NCI-H2171 treated with DMSO at 0.1 percent for 48 hours (cell line): Measurements from ENCODE around the gene RTN4.

Source experiments
- DNase-seq: peaks from one replicate; lab custom pipeline; 2025; lab: John Stamatoyannopoulos, UW

RTN4 gene

GRCh38 chr2:54952425-54952824, 97.8 kb downstream of the RTN4 start:
- no peak for DNase-seq

- DNase-seq, result no peak
Observed at GRCh38 chr2:54950811-54951210, 99.4 kb downstream of the RTN4 start.

DNA sequence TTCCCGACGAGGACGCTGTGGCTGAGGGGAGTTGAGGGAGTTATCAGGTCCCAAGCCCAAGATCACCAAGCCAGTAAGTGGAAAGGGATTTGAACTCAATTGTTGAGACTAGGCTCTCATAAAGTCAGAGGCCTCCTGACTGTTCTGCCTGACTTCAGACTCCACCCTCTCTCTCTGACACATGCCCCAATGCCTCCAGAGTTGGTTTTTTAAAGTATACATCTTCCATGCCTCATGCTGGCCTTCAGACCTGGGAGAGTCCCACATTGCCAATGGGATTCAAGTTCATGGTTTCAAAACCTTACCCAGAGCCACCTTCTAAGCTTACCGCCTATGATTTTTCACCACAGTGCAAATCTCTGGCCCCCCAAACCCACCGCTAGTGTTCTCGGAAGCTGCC, 100.8 kb downstream of the RTN4 start:
- no peak for DNase-seq

- DNase-seq, result no peak
Observed at GRCh38 chr2:54948120-54948519, 102.1 kb downstream of the RTN4 start.

DNA sequence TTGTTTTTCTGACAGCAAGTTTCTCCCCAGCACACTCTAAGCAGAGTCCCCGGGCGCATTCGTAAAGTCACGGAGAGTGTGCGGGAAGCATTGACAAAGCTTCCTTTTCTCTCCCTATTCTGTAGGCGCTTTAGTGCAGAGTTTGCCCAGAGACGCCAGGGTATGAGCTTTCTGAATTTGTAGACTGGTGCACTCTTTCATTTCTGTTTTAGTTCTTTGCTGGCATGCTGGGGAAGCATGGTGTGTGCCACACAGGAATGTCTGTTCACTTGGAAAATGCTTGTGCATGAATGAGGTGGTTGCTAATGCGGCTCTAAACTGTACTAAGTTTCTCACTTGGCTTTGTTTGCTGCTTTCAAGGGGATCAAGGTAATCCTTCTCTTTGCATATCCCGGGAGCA, 102.6 kb downstream of the RTN4 start:
- no peak for DNase-seq

DNA sequence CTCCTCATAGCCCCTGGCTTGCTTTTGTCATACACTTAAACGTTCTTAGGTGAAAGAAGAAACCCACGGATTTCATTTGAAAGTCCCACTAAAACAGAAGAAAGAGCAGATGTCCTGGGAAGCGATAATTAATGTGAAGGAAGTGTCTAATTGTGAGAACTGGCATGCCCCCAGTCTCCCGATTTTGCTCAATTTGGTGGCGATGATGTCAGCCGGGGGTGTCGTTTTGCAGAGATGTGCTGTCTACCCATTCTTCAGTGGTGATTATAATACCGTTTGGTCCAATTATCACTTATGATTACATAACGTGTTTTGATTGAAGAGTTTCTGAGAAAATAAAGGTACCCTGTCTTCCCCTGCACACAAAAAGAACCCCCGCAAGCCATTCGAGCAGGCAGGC, 103.1 kb downstream of the RTN4 start:
- no peak for DNase-seq

DNA sequence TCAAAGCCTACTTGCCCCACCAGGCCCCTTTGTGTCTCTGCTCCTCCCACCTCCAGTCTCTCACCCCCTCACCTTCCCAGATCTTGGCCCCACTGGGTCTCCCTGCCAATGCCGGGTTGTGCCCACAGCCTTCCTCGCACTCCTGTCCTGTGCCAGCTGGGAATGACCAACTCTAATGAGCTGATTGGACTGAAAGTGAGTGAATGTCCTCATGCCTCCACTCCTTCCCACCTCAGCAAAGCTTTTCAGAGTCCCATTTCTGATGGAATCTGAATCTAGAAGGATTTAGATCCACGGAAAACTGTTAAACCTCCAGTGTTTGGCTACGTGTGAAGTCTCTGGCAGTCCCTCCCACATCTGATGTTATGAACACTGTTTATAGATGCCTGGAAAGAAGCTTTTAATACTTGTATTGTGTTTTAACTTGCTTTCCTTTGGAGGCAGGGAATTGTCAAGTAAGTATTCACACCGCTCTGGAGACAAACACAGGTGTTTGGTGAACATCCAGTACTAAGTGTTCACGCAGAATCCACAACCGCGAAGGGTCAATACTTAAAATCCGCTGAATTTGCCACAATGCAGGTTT, 103.9 kb downstream of the RTN4 start:
- DNase-seq, result no peak

- DNase-seq, result no peak
Observed at GRCh38 chr2:54945391-54946219, 104.6 kb downstream of the RTN4 start.

GRCh38 chr2:54944724-54945326, 105.4 kb downstream of the RTN4 start:
- DNase-seq, result no peak

GRCh38 chr2:54942373-54942772, 107.9 kb downstream of the RTN4 start:
- no peak for DNase-seq

DNA sequence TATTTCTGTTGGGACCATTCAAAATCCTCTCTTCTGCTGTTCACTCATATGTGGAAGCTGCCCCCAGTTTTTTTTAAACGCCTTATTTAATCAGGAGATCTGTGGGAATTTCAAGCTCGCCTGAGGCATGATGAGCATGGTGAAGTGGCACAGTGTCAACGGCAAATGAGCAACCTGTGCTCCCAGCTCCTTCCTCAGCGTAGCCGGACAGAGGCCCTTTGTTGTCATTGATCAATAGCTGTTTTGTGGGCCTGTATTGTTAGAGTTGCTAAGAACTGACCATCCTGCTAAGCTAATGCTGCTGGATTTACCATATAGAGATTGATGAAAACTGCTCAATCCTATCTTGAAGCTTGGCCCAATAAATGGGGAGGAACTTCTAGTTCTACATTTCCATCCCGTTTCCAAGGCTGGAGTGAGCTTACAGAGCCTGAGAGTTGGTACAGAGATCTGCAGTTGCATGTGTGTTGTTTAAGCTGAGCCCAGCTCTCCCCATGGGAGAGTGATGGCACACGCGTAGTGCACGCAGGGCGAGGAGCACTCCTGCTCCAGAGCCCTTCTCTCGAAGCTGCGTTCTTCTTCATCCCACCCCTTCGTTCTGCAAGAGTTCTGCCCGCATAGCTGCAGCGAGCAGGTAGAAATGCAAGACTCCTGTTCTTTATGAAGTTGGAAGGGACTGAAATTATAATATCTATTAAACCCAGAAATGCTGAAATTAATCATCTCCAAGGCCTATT, 108.8 kb downstream of the RTN4 start:
- no peak for DNase-seq

DNA sequence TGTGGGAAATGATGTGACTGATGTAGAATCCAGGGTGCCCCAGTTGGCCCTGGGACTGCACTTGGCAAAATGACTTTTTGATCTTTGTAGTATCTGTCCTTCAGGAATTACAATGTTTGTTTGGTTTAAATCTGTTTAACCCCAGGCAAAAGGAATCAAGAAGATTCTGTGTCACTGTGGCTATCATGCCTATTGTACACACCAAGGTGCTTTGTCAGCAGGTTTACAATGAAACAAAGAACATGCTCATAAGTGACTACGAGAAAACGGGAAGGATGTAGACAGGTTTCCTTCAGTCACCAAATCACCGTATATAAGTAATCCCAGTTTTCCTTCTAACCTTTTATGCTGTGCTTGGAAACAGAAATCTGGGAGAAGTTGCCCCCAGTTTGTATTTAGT, 109.5 kb downstream of the RTN4 start:
- no peak for DNase-seq

DNA sequence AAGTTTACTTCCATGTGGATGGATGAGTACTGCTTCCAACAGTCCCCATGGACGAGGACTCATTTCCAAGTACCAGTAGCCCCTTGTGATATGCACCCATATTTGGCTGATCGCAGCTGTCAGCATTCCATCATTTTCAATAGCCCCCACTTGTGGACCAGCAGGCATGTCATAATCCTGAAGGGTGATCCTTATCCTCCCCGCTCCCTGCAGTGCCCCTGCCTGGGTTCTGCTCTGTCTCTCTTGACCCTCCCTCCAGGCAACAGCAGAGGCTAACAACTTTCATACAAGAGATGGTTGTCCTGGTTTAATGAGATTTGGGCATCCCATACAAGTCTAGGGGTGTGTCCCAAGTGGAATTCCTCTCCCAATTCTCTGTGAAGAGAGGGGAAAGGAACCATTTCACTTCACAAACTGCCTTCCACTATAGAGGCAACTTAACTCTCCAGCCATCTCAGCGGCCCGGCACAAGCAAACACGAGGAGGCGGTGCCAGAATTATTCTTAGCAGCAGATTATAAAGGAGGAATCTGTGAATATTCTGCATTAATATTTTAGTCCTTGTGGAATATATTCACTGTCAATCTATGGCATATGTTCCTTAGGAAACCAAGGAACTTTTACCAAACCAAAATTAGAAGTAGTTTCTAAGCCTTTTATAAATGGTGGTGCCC, 110.7 kb downstream of the RTN4 start:
- DNase-seq, result no peak

DNA sequence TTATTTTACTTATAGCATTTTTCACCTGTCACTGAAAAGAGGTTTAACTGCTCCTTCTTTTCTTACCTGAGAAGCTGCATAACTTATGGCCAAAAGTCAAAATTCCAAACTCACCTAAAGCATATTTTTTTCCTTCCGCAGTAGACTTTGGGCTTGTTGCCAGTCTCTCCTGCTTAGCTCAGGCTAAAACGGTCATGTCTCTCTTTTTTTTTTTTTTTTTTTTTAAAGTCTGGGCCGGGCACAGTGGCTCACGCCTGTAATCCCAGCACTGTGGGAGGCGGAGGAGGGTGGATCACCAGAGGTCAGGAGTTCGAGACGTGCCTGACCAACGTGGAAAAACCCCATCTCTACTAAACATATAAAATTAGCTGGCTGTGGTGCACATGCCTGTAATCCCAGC, 113.5 kb downstream of the RTN4 start:
- DNase-seq, result peak; percentile 24

GRCh38 chr2:54935389-54935788, 114.9 kb downstream of the RTN4 start:
- DNase-seq, result no peak

- no peak for DNase-seq
Observed at GRCh38 chr2:54931473-54931872, 118.8 kb downstream of the RTN4 start.

DNA sequence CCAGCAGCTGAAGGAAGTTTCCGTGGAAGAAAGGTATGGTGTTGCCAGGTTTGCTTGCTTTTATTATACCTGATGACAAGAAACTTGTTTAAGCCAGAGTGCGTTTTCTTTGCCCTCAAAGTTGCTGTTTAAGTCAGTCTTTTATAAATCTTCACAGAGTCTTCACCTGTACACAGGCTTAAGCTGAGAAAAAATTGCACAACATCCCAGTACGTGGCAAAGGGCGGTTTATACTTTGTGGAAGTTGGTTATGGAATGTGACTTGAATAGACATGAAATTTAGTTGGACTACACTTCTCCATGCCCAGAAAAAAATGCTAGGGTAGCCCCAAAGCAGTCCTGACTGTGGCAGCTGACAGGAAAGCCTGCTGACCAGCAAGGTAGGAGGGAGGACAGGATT, 121.5 kb downstream of the RTN4 start:
- DNase-seq, result no peak

- no peak for DNase-seq
Observed at GRCh38 chr2:54927751-54928615, 122.3 kb downstream of the RTN4 start.

- DNase-seq, result no peak
Observed at GRCh38 chr2:54927085-54927750, 123.0 kb downstream of the RTN4 start.

DNA sequence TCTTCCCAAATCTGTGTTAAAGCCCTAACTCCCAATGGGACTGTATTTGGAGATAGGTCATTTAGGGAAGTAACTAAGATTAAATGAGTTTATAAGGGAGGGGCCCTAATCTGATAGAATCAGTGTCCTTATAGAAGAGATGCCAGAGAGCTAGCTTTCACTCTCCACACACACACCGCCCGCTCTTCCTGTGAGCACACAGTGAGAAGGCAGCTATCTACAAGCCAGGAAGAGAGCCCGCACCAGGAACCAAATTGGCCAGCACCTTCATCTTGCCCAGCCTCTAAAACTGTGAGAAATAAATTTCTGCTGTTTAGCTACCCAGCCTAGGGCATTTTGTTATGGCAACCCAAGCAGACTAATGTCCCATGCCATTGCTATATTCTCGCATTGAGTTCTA, 125.2 kb downstream of the RTN4 start:
- no peak for DNase-seq

- DNase-seq, result no peak
Observed at GRCh38 chr2:54924121-54924520, 126.1 kb downstream of the RTN4 start.
